ENCODE measurements around the gene ZNF609. TPM values are rescaled to one million over a fixed set of nuclear protein-coding genes. Genes with fewer than 3 reads are reported as not detected.

The ZNF609 gene
- total and polyA plus RNA-seq, 4 donors, result 5.4 to 46.7 (median 23.6) TPM

- intact Hi-C loops (cut with DNase I), result no loop called here
- no peak overlapping the region for H3K27ac ChIP-seq (ENCODE audit: low read depth in 1 of 2, low read length in 2 of 2)
- DNase-seq (no peak), ATAC-seq (ENCODE audit: low FRiP score) (no peak)
- no peak overlapping the region for H3K4me3 ChIP-seq (ENCODE audit: low read length in 2 of 2)
- H3K36me3 ChIP-seq (ENCODE audit: control insufficient read depth in 1 of 2, insufficient read depth in 2 of 2, low read length in 1 of 2), result no peaks in the 10 kb centered on the region
- H3K9me3 ChIP-seq (ENCODE audit: control insufficient read depth, low read length), result no peaks in the 10 kb centered on the region
- H3K27me3 ChIP-seq (ENCODE audit: control insufficient read depth in 1 of 2, insufficient read depth in 2 of 2, low read length in 1 of 2), result no peaks in the 10 kb centered on the region
- peaks cover 4 to 11% of the 10 kb centered on the region in 2 donors for H3K4me1 ChIP-seq (ENCODE audit: control insufficient read depth in 1 of 2, insufficient read depth in 2 of 2, low read length in 2 of 2)
- WGBS, 2 donors, result 76 to 81% methylated on average over 3 of the region's 3 CpGs
Observed at GRCh38 chr15:64464276-64465005, 4.1 kb downstream of the ZNF609 start.

GRCh38 chr15:64466408-64467141 is 6.2 kb downstream of the ZNF609 start:
- no peak for DNase-seq
- intact Hi-C loops (cut with DNase I), result no loop called here
- 65 to 73% methylated on average over 4 of the region's 4 CpGs for WGBS, 2 donors
- no peak for ATAC-seq (ENCODE audit: low FRiP score)
- Histone ChIP-seq H3K27me3 (ENCODE audit: control insufficient read depth in 1 of 2, insufficient read depth in 2 of 2, low read length in 1 of 2) (no peaks in the 10 kb centered on the region), H3K4me3 (ENCODE audit: low read length in 2 of 2) (no peak overlapping the region), H3K9me3 (ENCODE audit: control insufficient read depth, low read length) (no peaks in the 10 kb centered on the region), H3K36me3 (ENCODE audit: control insufficient read depth in 1 of 2, insufficient read depth in 2 of 2, low read length in 1 of 2) (no peaks in the 10 kb centered on the region), H3K27ac (ENCODE audit: low read depth in 1 of 2, low read length in 2 of 2) (no peak overlapping the region), H3K4me1 (ENCODE audit: control insufficient read depth in 1 of 2, insufficient read depth in 2 of 2, low read length in 2 of 2) (peaks cover 4 to 11% of the 10 kb centered on the region in 2 donors)

- no peaks in the 10 kb centered on the region for H3K9me3 ChIP-seq (ENCODE audit: control insufficient read depth, low read length)
- no peak for DNase-seq
- H3K27me3 ChIP-seq (ENCODE audit: control insufficient read depth in 1 of 2, insufficient read depth in 2 of 2, low read length in 1 of 2), result no peaks in the 10 kb centered on the region
- ATAC-seq (ENCODE audit: low FRiP score), result no peak
- H3K4me1 ChIP-seq (ENCODE audit: control insufficient read depth in 1 of 2, insufficient read depth in 2 of 2, low read length in 2 of 2), result no peaks in the 10 kb centered on the region
- 98 to 99% methylated on average over 4 of the region's 4 CpGs for WGBS, 2 donors
- H3K27ac ChIP-seq (ENCODE audit: low read depth in 1 of 2, low read length in 2 of 2), result no peak overlapping the region
- intact Hi-C loops (cut with DNase I), result no loop called here
- H3K36me3 ChIP-seq (ENCODE audit: control insufficient read depth in 1 of 2, insufficient read depth in 2 of 2, low read length in 1 of 2), result no peaks in the 10 kb centered on the region
- no peak overlapping the region for H3K4me3 ChIP-seq (ENCODE audit: low read length in 2 of 2)
Observed at GRCh38 chr15:64472161-64472560, 11.8 kb downstream of the ZNF609 start.

DNA sequence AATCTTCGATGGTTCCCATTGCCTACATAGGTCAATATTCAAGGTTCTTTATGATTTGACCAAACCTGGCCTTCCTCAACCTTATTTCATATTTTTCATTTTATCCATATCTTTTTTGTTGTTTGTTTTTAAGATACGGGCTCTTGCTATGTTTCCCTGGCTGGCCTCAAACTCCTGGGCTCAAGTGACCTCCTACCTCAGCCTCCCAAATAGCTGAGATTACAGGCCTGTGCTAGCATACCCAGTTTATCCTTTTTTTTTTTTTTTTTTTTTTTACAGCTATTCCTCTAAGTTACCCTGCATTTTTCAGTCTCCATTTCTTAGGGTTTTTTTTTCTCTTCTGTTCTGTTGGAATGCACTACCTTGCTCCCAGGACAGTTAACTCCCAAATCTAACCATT is 14.5 kb downstream of the ZNF609 start:
- H3K27ac ChIP-seq (ENCODE audit: low read depth in 1 of 2, low read length in 2 of 2), result no peak overlapping the region

DNA sequence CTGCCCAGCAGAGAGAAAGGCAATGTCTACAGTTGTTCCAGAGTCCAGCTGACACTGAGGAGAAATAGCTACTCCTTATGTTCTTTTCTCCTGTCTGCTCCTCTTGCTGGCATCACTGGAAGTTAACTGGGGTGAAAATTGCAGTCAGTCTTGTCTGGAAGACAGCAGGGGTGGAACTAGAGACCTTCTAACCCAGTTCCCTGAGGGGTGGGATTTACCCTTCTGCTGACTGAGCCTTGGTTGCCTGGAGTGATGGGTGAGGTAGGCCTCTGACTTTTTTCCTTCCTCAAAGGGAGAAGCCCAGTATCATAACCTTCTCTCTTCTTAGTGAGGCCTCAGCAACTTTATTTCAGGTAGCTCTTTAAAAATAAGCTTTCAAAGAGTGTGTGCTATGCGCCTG is 16.2 kb downstream of the ZNF609 start:
- no peak overlapping the region for H3K4me3 ChIP-seq (ENCODE audit: low read length in 2 of 2)
- H3K36me3 ChIP-seq (ENCODE audit: control insufficient read depth in 1 of 2, insufficient read depth in 2 of 2, low read length in 1 of 2), result no peaks in the 10 kb centered on the region
- intact Hi-C loops (cut with DNase I), result no loop called here
- DNase-seq (no peak), ATAC-seq (ENCODE audit: low FRiP score) (no peak)
- H3K27me3 ChIP-seq (ENCODE audit: control insufficient read depth in 1 of 2, insufficient read depth in 2 of 2, low read length in 1 of 2), result no peaks in the 10 kb centered on the region
- H3K27ac ChIP-seq (ENCODE audit: low read depth in 1 of 2, low read length in 2 of 2), result no peak overlapping the region
- H3K4me1 ChIP-seq (ENCODE audit: control insufficient read depth in 1 of 2, insufficient read depth in 2 of 2, low read length in 2 of 2), result no peaks in the 10 kb centered on the region
- no peaks in the 10 kb centered on the region for H3K9me3 ChIP-seq (ENCODE audit: control insufficient read depth, low read length)
- WGBS, 2 donors, result 93 to 100% methylated on average over 1 of the region's 1 CpG

More for the DNA sequence above, 14.5 kb downstream of the ZNF609 start:
- no peak for ATAC-seq (ENCODE audit: low FRiP score)
- no peaks in the 10 kb centered on the region for H3K36me3 ChIP-seq (ENCODE audit: control insufficient read depth in 1 of 2, insufficient read depth in 2 of 2, low read length in 1 of 2)
- DNase-seq, result no peak
- intact Hi-C loops (cut with DNase I), result no loop called here
- WGBS, 2 donors, result 79 to 84% methylated on average over 2 of the region's 2 CpGs
- no peaks in the 10 kb centered on the region for H3K27me3 ChIP-seq (ENCODE audit: control insufficient read depth in 1 of 2, insufficient read depth in 2 of 2, low read length in 1 of 2)
- no peaks in the 10 kb centered on the region for H3K9me3 ChIP-seq (ENCODE audit: control insufficient read depth, low read length)
- no peak overlapping the region for H3K4me3 ChIP-seq (ENCODE audit: low read length in 2 of 2)
- H3K4me1 ChIP-seq (ENCODE audit: control insufficient read depth in 1 of 2, insufficient read depth in 2 of 2, low read length in 2 of 2), result no peaks in the 10 kb centered on the region

GRCh38 chr15:64478863-64479262 is 18.5 kb downstream of the ZNF609 start:
- H3K27ac ChIP-seq (ENCODE audit: low read depth in 1 of 2, low read length in 2 of 2), result no peak overlapping the region
- H3K36me3 ChIP-seq (ENCODE audit: control insufficient read depth in 1 of 2, insufficient read depth in 2 of 2, low read length in 1 of 2), result no peaks in the 10 kb centered on the region
- no peak for DNase-seq
- H3K9me3 ChIP-seq (ENCODE audit: control insufficient read depth, low read length), result no peaks in the 10 kb centered on the region
- H3K4me1 ChIP-seq (ENCODE audit: control insufficient read depth in 1 of 2, insufficient read depth in 2 of 2, low read length in 2 of 2), result no peaks in the 10 kb centered on the region
- 2 to 40% methylated on average over 1 of the region's 1 CpG for WGBS, 2 donors
- no peak overlapping the region for H3K4me3 ChIP-seq (ENCODE audit: low read length in 2 of 2)
- ATAC-seq (ENCODE audit: low FRiP score), result no peak
- intact Hi-C loops (cut with DNase I), result no loop called here
- H3K27me3 ChIP-seq (ENCODE audit: control insufficient read depth in 1 of 2, insufficient read depth in 2 of 2, low read length in 1 of 2), result no peaks in the 10 kb centered on the region

GRCh38 chr15:64480891-64481290 is 20.5 kb downstream of the ZNF609 start:
- WGBS, 2 donors, result 83 to 86% methylated on average over 4 of the region's 4 CpGs
- H3K27ac ChIP-seq (ENCODE audit: low read depth in 1 of 2, low read length in 2 of 2), result no peak overlapping the region
- intact Hi-C loops (cut with DNase I), result no loop called here
- no peaks in the 10 kb centered on the region for H3K36me3 ChIP-seq (ENCODE audit: control insufficient read depth in 1 of 2, insufficient read depth in 2 of 2, low read length in 1 of 2)
- DNase-seq, result no peak
- no peak overlapping the region for H3K4me3 ChIP-seq (ENCODE audit: low read length in 2 of 2)
- H3K4me1 ChIP-seq (ENCODE audit: control insufficient read depth in 1 of 2, insufficient read depth in 2 of 2, low read length in 2 of 2), result no peaks in the 10 kb centered on the region
- no peaks in the 10 kb centered on the region for H3K27me3 ChIP-seq (ENCODE audit: control insufficient read depth in 1 of 2, insufficient read depth in 2 of 2, low read length in 1 of 2)
- no peaks in the 10 kb centered on the region for H3K9me3 ChIP-seq (ENCODE audit: control insufficient read depth, low read length)
- ATAC-seq (ENCODE audit: low FRiP score), result no peak

DNA sequence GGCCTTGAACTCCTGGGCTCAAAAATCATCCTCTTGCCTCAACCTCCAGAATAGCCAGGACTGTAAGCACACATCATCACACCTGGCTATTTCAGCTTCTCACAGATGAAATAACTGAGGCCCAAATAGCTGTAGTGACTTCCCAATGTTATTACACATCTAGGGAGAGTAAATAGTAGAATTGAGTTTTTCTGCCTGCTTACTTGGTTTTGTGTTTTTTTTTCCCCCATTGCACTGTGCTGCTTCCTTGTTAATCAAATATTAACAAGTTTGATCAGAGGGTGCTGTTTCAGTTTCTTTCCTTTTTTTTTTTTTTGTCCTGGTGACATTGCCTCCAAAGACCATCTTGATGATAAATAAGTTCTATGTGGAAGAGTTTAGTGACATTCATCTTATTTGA is 23.4 kb downstream of the ZNF609 start:
- Histone ChIP-seq H3K4me3 (ENCODE audit: low read length in 2 of 2) (no peak overlapping the region), H3K9me3 (ENCODE audit: control insufficient read depth, low read length) (no peaks in the 10 kb centered on the region), H3K27ac (ENCODE audit: low read depth in 1 of 2, low read length in 2 of 2) (no peak overlapping the region), H3K36me3 (ENCODE audit: control insufficient read depth in 1 of 2, insufficient read depth in 2 of 2, low read length in 1 of 2) (no peaks in the 10 kb centered on the region), H3K27me3 (ENCODE audit: control insufficient read depth in 1 of 2, insufficient read depth in 2 of 2, low read length in 1 of 2) (no peaks in the 10 kb centered on the region), H3K4me1 (ENCODE audit: control insufficient read depth in 1 of 2, insufficient read depth in 2 of 2, low read length in 2 of 2) (no peaks in the 10 kb centered on the region)
- intact Hi-C loops (cut with DNase I), result no loop called here
- DNase-seq (no peak), ATAC-seq (ENCODE audit: low FRiP score) (no peak)

DNA sequence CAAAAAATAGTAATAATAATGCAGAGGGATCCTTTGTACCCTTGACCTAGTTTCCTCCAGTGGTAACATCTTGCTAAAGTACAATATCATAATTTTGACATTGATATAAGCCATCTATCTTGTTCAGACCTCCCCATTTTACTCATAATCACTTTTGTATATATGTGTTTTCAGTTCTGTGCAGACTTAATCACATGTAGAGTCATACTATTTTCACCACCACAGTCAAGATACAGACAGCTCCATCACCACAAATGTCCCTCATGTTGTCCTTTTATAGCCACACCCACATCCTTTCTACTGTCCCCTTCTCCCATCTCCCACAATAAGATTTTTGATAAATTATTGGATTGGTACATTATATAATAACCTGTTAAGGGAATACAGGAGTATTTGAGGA is 25.4 kb downstream of the ZNF609 start:
- ATAC-seq (ENCODE audit: low FRiP score), result no peak
- intact Hi-C loops (cut with DNase I), result no loop called here
- no peaks in the 10 kb centered on the region for H3K27me3 ChIP-seq (ENCODE audit: control insufficient read depth in 1 of 2, insufficient read depth in 2 of 2, low read length in 1 of 2)
- H3K4me1 ChIP-seq (ENCODE audit: control insufficient read depth in 1 of 2, insufficient read depth in 2 of 2, low read length in 2 of 2), result no peaks in the 10 kb centered on the region
- H3K27ac ChIP-seq (ENCODE audit: low read depth in 1 of 2, low read length in 2 of 2), result no peak overlapping the region
- no peak for DNase-seq
- no peaks in the 10 kb centered on the region for H3K36me3 ChIP-seq (ENCODE audit: control insufficient read depth in 1 of 2, insufficient read depth in 2 of 2, low read length in 1 of 2)
- no peak overlapping the region for H3K4me3 ChIP-seq (ENCODE audit: low read length in 2 of 2)
- H3K9me3 ChIP-seq (ENCODE audit: control insufficient read depth, low read length), result no peaks in the 10 kb centered on the region
